Astrocyte of the cerebellum (primary cell): ENCODE measurements around the gene TCTN1.

Experiments
- DNase-seq: peaks from one replicate; pipeline ENCODE4 v3.0.0-alpha.2; 2011; ENCODE audit warnings: low read depth
- H3K4me3 ChIP-seq: 2 replicates; pipeline ENCODE4 v1.5.1; 2011; ENCODE audit warnings: mild to moderate bottlenecking, low read depth, low read length, moderate library complexity
- in situ Hi-C: cut with HindIII; loops from 2 replicates; pipeline ENCODE4 v1.10.0; 2017; ENCODE audit warnings: low sequenced_read_pairs
- TF ChIP-seq, protein P1 (sequence below): IDR thresholded peaks from 2 replicates; pipeline ENCODE4 v1.5.1; 2012; ENCODE audit warnings: low read length, low read depth, moderate library complexity, mild to moderate bottlenecking; ENCODE audit errors: missing control alignments

The TCTN1 gene

DNA sequence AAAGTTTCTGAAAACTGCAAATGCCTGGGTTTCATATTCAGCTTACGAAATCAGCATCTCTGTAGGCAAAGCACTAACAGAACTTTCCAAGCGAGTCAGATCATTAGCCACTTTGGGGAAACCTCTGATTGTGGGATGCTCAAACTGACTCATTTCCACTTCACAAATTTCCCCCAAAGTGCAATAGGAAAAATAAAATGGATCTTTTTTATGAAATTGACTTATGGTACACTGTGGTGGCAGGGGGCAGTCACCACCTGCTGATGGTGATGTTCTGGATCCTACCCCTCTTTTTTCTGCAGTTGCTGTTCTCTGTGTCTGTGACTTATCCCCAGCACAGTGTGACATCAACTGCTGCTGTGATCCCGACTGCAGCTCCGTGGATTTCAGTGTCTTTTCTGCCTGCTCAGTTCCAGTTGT lies 5.6 kb downstream of the TCTN1 start:
- in situ Hi-C loops = no loop called here
- no peak for DNase-seq
- no peak overlapping the region for H3K4me3 ChIP-seq

DNA sequence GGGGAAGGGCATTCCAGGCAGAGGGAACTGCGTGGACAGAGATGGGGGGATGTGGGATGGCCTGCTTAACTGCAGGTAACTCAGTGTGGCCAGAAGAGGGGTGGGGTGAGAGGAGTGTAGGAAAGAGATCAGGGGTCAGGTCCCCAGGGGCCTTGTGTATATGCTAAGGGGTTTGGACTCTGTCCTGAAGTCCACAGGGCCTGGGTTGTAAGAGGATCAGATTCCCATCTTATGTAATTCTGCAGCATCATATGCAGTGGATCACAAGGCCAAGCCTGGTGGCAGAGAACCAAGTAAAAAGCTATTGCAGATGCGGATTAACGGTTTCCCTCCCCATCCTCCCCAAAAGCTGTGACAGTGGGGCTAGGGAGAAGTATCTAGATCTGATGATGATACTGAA lies 8.7 kb downstream of the TCTN1 start:
- in situ Hi-C loops = no loop called here
- no peak overlapping the region for H3K4me3 ChIP-seq
- TF ChIP-seq, protein P1, sequence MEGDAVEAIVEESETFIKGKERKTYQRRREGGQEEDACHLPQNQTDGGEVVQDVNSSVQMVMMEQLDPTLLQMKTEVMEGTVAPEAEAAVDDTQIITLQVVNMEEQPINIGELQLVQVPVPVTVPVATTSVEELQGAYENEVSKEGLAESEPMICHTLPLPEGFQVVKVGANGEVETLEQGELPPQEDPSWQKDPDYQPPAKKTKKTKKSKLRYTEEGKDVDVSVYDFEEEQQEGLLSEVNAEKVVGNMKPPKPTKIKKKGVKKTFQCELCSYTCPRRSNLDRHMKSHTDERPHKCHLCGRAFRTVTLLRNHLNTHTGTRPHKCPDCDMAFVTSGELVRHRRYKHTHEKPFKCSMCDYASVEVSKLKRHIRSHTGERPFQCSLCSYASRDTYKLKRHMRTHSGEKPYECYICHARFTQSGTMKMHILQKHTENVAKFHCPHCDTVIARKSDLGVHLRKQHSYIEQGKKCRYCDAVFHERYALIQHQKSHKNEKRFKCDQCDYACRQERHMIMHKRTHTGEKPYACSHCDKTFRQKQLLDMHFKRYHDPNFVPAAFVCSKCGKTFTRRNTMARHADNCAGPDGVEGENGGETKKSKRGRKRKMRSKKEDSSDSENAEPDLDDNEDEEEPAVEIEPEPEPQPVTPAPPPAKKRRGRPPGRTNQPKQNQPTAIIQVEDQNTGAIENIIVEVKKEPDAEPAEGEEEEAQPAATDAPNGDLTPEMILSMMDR = no peak

More for the DNA sequence above, 5.6 kb downstream of the TCTN1 start:
- TF ChIP-seq, protein P1 = no peak

DNA sequence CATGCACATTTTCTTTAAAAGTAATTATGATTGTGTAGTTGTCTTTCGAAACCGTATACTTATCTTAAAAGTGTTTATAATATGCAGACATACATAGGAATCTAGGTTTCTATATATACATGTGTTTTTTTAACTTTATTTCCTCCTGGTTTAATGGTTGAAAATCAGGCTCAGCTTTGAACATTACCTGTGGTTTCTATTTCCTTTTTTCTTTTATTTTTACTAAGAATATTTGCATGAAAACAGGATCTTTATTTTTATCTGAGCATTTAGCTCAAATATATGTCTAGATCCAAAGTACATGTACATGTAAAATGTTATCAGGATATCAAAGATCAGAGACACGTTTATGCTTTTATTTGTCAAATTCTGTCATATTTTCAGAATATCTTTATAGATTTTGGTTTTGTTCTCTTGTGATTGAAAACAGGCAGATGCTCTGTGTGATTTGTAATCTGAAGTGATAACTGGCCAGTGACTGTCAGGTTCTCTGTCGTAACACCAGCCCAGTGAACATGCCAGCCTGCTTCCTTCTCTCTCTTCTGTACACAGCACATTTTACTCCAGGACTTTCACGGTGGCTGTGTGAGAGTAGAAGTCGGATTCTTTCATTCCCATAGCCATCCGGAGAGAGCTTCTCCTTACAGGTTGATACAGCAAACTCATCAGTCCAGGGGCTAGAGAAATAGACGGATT lies 13.7 kb downstream of the TCTN1 start:
- no peak for DNase-seq
- no peak overlapping the region for H3K4me3 ChIP-seq
- in situ Hi-C loops = no loop called here
- TF ChIP-seq, protein P1 = no peak

More for the DNA sequence above, 8.7 kb downstream of the TCTN1 start:
- DNase-seq = no peak

DNA sequence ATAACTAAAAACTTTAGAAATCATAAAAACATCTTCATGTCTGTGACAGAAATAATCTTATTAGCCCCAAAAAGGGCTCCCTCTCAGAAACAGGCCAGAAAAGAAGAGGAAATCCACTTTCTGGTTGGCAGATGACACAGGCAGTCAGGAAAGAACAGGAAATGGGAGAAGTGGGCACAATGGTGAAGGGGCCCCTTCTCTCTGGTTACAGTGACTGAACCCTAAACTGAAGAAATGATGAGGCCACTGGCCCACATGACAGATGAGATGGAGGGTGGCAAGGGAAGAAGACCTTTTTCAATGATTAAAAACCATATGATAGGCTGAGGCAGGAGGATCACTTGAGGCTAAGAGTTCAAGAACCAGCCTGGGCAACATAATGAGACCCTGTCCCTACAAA lies 21.1 kb downstream of the TCTN1 start:
- in situ Hi-C loops = no loop called here
- DNase-seq = no peak
- TF ChIP-seq, protein P1 = no peak
- no peak overlapping the region for H3K4me3 ChIP-seq

DNA sequence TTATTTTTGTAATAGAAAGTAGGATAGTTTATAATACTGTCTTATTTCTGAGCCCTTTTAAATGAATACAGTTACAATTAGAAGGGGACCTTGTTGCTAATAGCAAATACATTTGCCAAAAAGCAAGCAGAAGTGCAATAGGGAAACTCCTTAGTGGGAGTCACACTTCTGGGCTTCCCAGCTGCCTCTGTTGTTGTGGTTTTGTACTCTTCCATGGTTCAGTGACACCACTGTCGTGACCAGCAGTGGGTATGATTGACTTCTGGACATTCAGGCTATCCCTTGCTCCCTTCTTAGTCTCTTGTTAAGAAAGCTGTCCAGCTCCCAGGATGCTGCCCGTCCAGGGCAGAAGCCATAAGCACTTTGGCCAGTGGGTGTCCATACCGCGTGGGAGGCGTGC lies 22.6 kb downstream of the TCTN1 start:
- TF ChIP-seq, protein P1 = no peak
- no peak for DNase-seq
- in situ Hi-C loops = no loop called here
- H3K4me3 ChIP-seq = no peak overlapping the region

DNA sequence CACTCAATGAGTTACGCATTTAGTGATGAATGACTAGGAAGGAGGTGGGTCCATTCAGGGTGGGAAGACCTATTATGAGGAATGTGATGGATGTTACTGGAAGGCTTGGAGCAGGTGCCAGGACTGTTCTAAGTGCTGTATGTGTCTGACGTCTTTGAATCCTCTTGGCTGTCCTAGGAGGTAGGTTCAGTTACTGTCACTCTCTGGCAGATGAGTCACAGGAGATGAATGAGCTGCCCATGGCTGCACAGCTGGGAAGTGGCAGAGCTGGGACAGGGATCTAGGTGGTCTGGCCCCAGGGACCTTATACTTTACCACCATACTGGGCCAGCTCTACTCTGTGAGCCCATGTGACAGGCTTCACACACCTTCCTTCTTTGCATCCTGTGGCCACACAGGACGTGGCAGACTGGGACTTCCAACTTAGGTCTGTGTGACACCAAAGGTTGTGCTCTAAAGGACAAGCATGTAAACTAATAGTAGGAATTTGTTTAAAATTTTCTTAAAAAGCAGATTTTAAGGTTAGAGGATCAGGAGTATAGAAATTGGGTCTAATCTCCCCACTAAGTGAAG lies 24.0 kb downstream of the TCTN1 start:
- H3K4me3 ChIP-seq = no peak overlapping the region
- in situ Hi-C loops = no loop called here
- TF ChIP-seq, protein P1 = no peak
- DNase-seq = no peak
